Liver (tissue), 9 donors: Measurements from ENCODE around the gene GNAO1. TPM values are rescaled to one million over a fixed set of nuclear protein-coding genes. Genes with fewer than 3 reads are reported as not detected.

Experiments used
- DNase-seq: peaks from one replicate; pipeline ENCODE4 v3.0.0-alpha.2; 2017; ENCODE audit warnings: low spot score
- H3K27ac ChIP-seq, 2 donors: one replicate each; pipeline ENCODE4 v1.7.0; 2013; ENCODE audit warnings: inconsistent platforms in 2 of 2, low read length in 2 of 2, control low read depth in 1 of 2, low read depth in 1 of 2, mild to moderate bottlenecking in 1 of 2
- H3K27me3 ChIP-seq, 4 donors: one replicate each; pipeline versions ENCODE4 v1.6.1 to v1.7.0; 2013; ENCODE audit warnings: low read length in 3 of 4, inconsistent platforms in 1 of 4, mild to moderate bottlenecking in 1 of 4, moderate library complexity in 1 of 4; ENCODE audit not compliant: control insufficient read depth in 4 of 4, insufficient read depth in 4 of 4
- H3K36me3 ChIP-seq, 4 donors: one replicate each; pipeline versions ENCODE4 v1.6.1 to v1.7.0; 2013; ENCODE audit warnings: low read length in 3 of 4, mild to moderate bottlenecking in 3 of 4, low read depth in 1 of 4, moderate library complexity in 1 of 4; ENCODE audit not compliant: control insufficient read depth in 4 of 4, insufficient read depth in 3 of 4
- H3K4me1 ChIP-seq, 4 donors: one replicate each; pipeline versions ENCODE4 v1.6.1 to v1.7.0; 2013; ENCODE audit warnings: low read length in 3 of 4, mild to moderate bottlenecking in 3 of 4, moderate library complexity in 1 of 4; ENCODE audit not compliant: control insufficient read depth in 4 of 4, insufficient read depth in 4 of 4
- H3K4me3 ChIP-seq, 3 donors: one replicate each; pipeline versions ENCODE4 v1.6.1 to v1.7.0; 2013; ENCODE audit warnings: low read length in 3 of 3, control low read depth in 1 of 3, low read depth in 1 of 3, mild to moderate bottlenecking in 1 of 3
- H3K9ac ChIP-seq, 2 donors: one replicate each; pipeline ENCODE4 v1.7.0; 2013; ENCODE audit warnings: low read length in 2 of 2, mild to moderate bottlenecking in 2 of 2, moderate library complexity in 2 of 2, control low read depth in 1 of 2, low read depth in 1 of 2
- H3K9me3 ChIP-seq, 4 donors: one replicate each; pipeline versions ENCODE4 v1.6.1 to v1.7.0; 2013; ENCODE audit warnings: low read length in 3 of 4; ENCODE audit not compliant: control insufficient read depth in 4 of 4
- FOXA1 ChIP-seq: IDR thresholded peaks from 2 replicates; pipeline ENCODE4 v1.6.1; 2016; ENCODE audit warnings: antibody characterized with exemption
- FOXA2 ChIP-seq: IDR thresholded peaks from 2 replicates; pipeline ENCODE4 v1.6.1; 2016; ENCODE audit warnings: antibody characterized with exemption
- GABPA ChIP-seq, 2 donors: IDR thresholded peaks in 1 of 2; conservative IDR thresholded peaks in 1 of 2; 2 replicates each; pipeline ENCODE4 v1.6.1; 2016; ENCODE audit warnings: antibody characterized with exemption in 2 of 2, mild to moderate bottlenecking in 1 of 2, moderate library complexity in 1 of 2
- HNF4A ChIP-seq, 2 donors: conservative IDR thresholded peaks; 2 replicates each; pipeline ENCODE4 v1.6.1; 2016; ENCODE audit warnings: antibody characterized with exemption in 2 of 2, mild to moderate bottlenecking in 2 of 2
- HNF4G ChIP-seq: IDR thresholded peaks from 2 replicates; pipeline ENCODE4 v1.6.1; 2016; ENCODE audit warnings: antibody characterized with exemption
- JUND ChIP-seq, 2 donors: IDR thresholded peaks; 2 replicates each; pipeline ENCODE4 v1.6.1; 2016; ENCODE audit warnings: antibody characterized with exemption in 2 of 2
- NR2F2 ChIP-seq: IDR thresholded peaks from 2 replicates; pipeline ENCODE4 v1.6.1; 2016; ENCODE audit warnings: antibody characterized with exemption
- RAD21 ChIP-seq, 2 donors: IDR thresholded peaks; 2 replicates each; pipeline ENCODE4 v1.6.1; 2016; ENCODE audit warnings: antibody characterized with exemption in 2 of 2, mild to moderate bottlenecking in 2 of 2
- RXRA ChIP-seq, 2 donors: IDR thresholded peaks; 2 replicates each; pipeline ENCODE4 v1.6.1; 2017 to 2018; ENCODE audit warnings: antibody characterized with exemption in 2 of 2, mild to moderate bottlenecking in 1 of 2
- SP1 ChIP-seq: IDR thresholded peaks from 2 replicates; pipeline ENCODE4 v1.6.1; 2018; ENCODE audit warnings: antibody characterized with exemption, mild to moderate bottlenecking
- YY1 ChIP-seq: IDR thresholded peaks from 2 replicates; pipeline ENCODE4 v1.6.1; 2016; ENCODE audit warnings: antibody characterized with exemption, mild to moderate bottlenecking
- WGBS: extraction: QIAGEN DNeasy Blood & Tissue Kit; methylation state at CpG from one replicate; pipeline ENCODE4 v1.1.7; 2013; 5-methylcytosine and 5-hydroxymethylcytosine counted together
- polyA plus RNA-seq, 2 donors: library from polyadenylated mRNA; stranded (reverse) in 1 of 2; unstranded in 1 of 2; fragments of 200-250 nt in 1 of 2; fragments of >200 nt in 1 of 2; fragmentation: Nextera tagmentation in 1 of 2; extraction: Ambion mirVana in 1 of 2; gene quantifications; one replicate each; pipeline versions ENCODE4 v1.2.1 to v1.2.3, GENCODE V29; 2013 to 2015
- total RNA-seq, 2 donors: library from RNA; depleted of rRNA; stranded (reverse); fragments of >200 nt; gene quantifications; one replicate each; pipeline ENCODE4 v1.2.3, GENCODE V29; 2014
- TF ChIP-seq, protein P1 (sequence below): fragments of 150-350 bp; IDR thresholded peaks from 2 replicates; pipeline ENCODE4 v1.5.1; 2017; ENCODE audit warnings: improper control_type of control experiment, low read depth, low read length; ENCODE audit not compliant: missing input control
- TF ChIP-seq, protein P2 (sequence below): IDR thresholded peaks from 2 replicates; pipeline ENCODE4 v1.6.1; 2016; ENCODE audit warnings: antibody characterized with exemption
- TF ChIP-seq, protein P3 (sequence below): IDR thresholded peaks from 2 replicates; pipeline ENCODE4 v1.6.1; 2016; ENCODE audit warnings: antibody characterized with exemption
- TF ChIP-seq, protein P4 (sequence below): IDR thresholded peaks from 2 replicates; pipeline ENCODE4 v1.6.1; 2016; ENCODE audit warnings: antibody characterized with exemption
- TF ChIP-seq, protein P5 (sequence below): IDR thresholded peaks from 2 replicates; pipeline ENCODE4 v1.6.1; 2016; ENCODE audit warnings: antibody characterized with exemption, mild to moderate bottlenecking
- donor health status: healthy.
- donor health status: healthy.
- donor health status: healthy.
- donor health status: healthy.
- donor health status: healthy.

The GNAO1 gene
- total and polyA plus RNA-seq, 4 donors = 0.61 to 15.1 (median 7.0) TPM

DNA sequence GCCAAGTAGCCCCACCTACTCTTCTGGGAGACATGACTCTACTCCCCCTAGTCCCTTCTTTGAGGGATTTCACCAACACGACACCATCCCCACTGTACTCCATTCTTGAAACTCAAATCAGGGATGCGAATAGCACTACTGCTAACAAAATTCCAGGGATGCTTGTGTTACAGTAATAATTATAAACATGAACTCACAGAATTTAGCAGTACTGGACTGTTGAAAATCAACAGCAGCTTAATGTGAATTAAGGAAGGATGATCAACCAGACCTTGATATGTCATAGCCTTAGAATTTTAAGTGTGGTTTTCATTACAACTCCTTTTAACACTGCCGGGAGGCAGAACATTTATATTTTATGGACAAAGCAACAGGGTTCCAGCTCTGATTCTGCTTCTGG is 196.1 kb downstream of the GNAO1 start (continued):
- TF ChIP-seq, protein P1, sequence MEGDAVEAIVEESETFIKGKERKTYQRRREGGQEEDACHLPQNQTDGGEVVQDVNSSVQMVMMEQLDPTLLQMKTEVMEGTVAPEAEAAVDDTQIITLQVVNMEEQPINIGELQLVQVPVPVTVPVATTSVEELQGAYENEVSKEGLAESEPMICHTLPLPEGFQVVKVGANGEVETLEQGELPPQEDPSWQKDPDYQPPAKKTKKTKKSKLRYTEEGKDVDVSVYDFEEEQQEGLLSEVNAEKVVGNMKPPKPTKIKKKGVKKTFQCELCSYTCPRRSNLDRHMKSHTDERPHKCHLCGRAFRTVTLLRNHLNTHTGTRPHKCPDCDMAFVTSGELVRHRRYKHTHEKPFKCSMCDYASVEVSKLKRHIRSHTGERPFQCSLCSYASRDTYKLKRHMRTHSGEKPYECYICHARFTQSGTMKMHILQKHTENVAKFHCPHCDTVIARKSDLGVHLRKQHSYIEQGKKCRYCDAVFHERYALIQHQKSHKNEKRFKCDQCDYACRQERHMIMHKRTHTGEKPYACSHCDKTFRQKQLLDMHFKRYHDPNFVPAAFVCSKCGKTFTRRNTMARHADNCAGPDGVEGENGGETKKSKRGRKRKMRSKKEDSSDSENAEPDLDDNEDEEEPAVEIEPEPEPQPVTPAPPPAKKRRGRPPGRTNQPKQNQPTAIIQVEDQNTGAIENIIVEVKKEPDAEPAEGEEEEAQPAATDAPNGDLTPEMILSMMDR = no peak
- TF ChIP-seq, protein P2, sequence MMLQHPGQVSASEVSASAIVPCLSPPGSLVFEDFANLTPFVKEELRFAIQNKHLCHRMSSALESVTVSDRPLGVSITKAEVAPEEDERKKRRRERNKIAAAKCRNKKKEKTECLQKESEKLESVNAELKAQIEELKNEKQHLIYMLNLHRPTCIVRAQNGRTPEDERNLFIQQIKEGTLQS = no peak

DNA sequence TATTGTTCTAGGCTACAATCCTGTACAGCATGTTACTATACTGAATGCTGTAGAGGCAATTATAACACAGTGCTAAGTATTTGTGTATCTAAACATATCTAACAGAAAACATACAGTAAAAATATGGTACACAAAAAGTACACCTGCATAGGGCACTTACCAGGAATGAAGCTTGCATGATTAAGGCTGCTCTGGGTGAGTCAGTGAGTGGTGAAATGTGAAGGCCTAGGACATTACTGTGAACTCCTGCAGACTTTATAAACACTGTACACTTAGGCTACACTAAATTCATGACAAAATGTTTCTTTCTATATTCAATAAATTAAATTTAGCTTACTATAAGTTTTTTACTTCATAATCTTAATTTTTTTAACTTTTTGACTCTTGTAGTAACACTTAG is 196.9 kb downstream of the GNAO1 start:
- no peaks in the 10 kb centered on the region for H3K27me3 ChIP-seq
- no peak overlapping the region for H3K4me3 ChIP-seq
- peaks cover 6 to 37% (median 31%) of the 10 kb centered on the region in 4 donors for H3K36me3 ChIP-seq
- H3K27ac ChIP-seq = no peak overlapping the region
- H3K4me1 ChIP-seq = peaks cover 10 to 21% (median 19%) of the 10 kb centered on the region in 4 donors
- no peak for DNase-seq
- H3K9me3 ChIP-seq = no peaks in the 10 kb centered on the region
- H3K9ac ChIP-seq = no peak overlapping the region
- no peak for TF ChIP-seq FOXA2
- TF ChIP-seq, protein P3, sequence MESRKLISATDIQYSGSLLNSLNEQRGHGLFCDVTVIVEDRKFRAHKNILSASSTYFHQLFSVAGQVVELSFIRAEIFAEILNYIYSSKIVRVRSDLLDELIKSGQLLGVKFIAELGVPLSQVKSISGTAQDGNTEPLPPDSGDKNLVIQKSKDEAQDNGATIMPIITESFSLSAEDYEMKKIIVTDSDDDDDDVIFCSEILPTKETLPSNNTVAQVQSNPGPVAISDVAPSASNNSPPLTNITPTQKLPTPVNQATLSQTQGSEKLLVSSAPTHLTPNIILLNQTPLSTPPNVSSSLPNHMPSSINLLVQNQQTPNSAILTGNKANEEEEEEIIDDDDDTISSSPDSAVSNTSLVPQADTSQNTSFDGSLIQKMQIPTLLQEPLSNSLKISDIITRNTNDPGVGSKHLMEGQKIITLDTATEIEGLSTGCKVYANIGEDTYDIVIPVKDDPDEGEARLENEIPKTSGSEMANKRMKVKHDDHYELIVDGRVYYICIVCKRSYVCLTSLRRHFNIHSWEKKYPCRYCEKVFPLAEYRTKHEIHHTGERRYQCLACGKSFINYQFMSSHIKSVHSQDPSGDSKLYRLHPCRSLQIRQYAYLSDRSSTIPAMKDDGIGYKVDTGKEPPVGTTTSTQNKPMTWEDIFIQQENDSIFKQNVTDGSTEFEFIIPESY = no peak
- no peak for TF ChIP-seq SP1
- no peak for TF ChIP-seq FOXA1
- TF ChIP-seq, protein P4, sequence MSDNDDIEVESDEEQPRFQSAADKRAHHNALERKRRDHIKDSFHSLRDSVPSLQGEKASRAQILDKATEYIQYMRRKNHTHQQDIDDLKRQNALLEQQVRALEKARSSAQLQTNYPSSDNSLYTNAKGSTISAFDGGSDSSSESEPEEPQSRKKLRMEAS = no peak
- TF ChIP-seq RAD21 (IDR thresholded peaks at IDR 0.05) = no peak
- no peak for TF ChIP-seq JUND (IDR thresholded peaks at IDR 0.05)

DNA sequence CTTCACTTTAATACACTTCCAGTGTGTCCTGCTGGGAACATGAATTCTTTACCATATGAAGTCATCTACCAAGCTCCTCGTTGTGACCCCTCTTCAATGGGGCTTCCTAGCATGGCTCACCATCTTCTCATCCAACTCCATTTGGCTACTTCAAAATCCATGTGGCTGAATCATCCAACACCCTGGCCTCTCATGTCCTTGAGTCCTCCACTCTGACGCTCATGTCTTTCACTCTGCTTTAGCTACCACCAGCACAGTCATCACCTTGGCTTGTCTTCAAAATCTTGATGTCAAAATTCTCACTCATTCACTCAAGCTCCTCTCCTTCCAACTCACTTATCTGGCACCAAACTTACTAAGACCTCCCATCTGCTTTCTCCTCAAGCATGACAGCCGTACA is 198.3 kb downstream of the GNAO1 start:
- over 99% methylated on average over 3 of the region's 3 CpGs for WGBS
- no peaks in the 10 kb centered on the region for H3K27me3 ChIP-seq
- DNase-seq = no peak
- TF ChIP-seq, protein P5, sequence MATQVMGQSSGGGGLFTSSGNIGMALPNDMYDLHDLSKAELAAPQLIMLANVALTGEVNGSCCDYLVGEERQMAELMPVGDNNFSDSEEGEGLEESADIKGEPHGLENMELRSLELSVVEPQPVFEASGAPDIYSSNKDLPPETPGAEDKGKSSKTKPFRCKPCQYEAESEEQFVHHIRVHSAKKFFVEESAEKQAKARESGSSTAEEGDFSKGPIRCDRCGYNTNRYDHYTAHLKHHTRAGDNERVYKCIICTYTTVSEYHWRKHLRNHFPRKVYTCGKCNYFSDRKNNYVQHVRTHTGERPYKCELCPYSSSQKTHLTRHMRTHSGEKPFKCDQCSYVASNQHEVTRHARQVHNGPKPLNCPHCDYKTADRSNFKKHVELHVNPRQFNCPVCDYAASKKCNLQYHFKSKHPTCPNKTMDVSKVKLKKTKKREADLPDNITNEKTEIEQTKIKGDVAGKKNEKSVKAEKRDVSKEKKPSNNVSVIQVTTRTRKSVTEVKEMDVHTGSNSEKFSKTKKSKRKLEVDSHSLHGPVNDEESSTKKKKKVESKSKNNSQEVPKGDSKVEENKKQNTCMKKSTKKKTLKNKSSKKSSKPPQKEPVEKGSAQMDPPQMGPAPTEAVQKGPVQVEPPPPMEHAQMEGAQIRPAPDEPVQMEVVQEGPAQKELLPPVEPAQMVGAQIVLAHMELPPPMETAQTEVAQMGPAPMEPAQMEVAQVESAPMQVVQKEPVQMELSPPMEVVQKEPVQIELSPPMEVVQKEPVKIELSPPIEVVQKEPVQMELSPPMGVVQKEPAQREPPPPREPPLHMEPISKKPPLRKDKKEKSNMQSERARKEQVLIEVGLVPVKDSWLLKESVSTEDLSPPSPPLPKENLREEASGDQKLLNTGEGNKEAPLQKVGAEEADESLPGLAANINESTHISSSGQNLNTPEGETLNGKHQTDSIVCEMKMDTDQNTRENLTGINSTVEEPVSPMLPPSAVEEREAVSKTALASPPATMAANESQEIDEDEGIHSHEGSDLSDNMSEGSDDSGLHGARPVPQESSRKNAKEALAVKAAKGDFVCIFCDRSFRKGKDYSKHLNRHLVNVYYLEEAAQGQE = no peak
- TF ChIP-seq GABPA (IDR thresholded peaks at IDR 0.05 in 1 of 2, conservative IDR thresholded peaks at IDR 0.05 in 1 of 2) = no peak
- no peak for TF ChIP-seq HNF4A (conservative IDR thresholded peaks at IDR 0.05)
- TF ChIP-seq, protein P4 = no peak
- TF ChIP-seq, protein P1 = no peak
- TF ChIP-seq FOXA2 = no peak
- TF ChIP-seq, protein P2 = no peak
- no peak for TF ChIP-seq JUND (IDR thresholded peaks at IDR 0.05)
- no peak for TF ChIP-seq FOXA1
- TF ChIP-seq, protein P3 = no peak
- TF ChIP-seq HNF4G = no peak
- TF ChIP-seq NR2F2 = no peak
- no peak for TF ChIP-seq RXRA (IDR thresholded peaks at IDR 0.05)
- TF ChIP-seq YY1 = no peak
- peaks cover 3 to 8% (median 6%) of the 10 kb centered on the region in 4 donors for H3K4me1 ChIP-seq
- H3K9ac ChIP-seq = no peak overlapping the region
- peaks cover 6 to 37% (median 31%) of the 10 kb centered on the region in 4 donors for H3K36me3 ChIP-seq
- no peak overlapping the region for H3K4me3 ChIP-seq
- no peak overlapping the region for H3K27ac ChIP-seq
- H3K9me3 ChIP-seq = no peaks in the 10 kb centered on the region
